HepG2 (cell line): ENCODE data around the gene PDZD2. TPM values are rescaled to one million over a fixed set of nuclear protein-coding genes. Genes with fewer than 3 reads are reported as not detected.

Experiments used
- ATAC-seq: fragments of 200-7000 bp; cut with Tn5 transposase; 3 replicates; pipeline ENCODE4 v1.9.1; 2020; ENCODE audit warnings: mild to moderate bottlenecking, moderate library complexity
- BruUV-seq: library from RNA; stranded (reverse); fragments of 400-500 nt; replicated peaks from 2 replicates; lab custom pipeline; 2021; lab: Mats Ljungman, UMichigan
- CTCF ChIA-PET: fragments of 300-600 bp; formaldehyde crosslinking; extraction: SDS; loops from one replicate; lab custom pipeline; 2021; ENCODE audit warnings: low total read pairs, inconsistent platforms, low intra/inter-chr PET ratio; lab: Yijun Ruan, JAX
- POLR2A ChIA-PET: fragments of 350-600 bp; sonication (Branson Sonifier 250); formaldehyde crosslinking; loops from one replicate; lab custom pipeline; 2020; ENCODE audit warnings: antibody characterized with exemption, inconsistent platforms; lab: Yijun Ruan, JAX
- DNase-seq: peaks from one replicate; pipeline ENCODE4 v3.0.0-alpha.2; 2015; ENCODE audit warnings: low spot score
- FAIRE-seq: peaks from 3 replicates; lab custom pipeline; 2011; peaks lifted over from hg19 to GRCh38; lab: Jason Lieb, UNC
- H2AFZ ChIP-seq: one replicate; pipeline ENCODE4 v1.6.1; 2011; ENCODE audit warnings: low read length, inconsistent platforms
- H3K27ac ChIP-seq: fragments of 300-600 bp; 3 replicates; pipeline ENCODE4 v1.8.0; 2011; ENCODE audit warnings: mixed run types, mild to moderate bottlenecking, mixed read lengths, low read length, inconsistent platforms; ENCODE audit not compliant: insufficient read depth; ENCODE audit errors: extremely low read length
- H3K27me3 ChIP-seq, 2 experiments: fragments of 200-600 bp in 1 of 2; 2 replicates in 1 of 2; 3 replicates in 1 of 2; pipeline versions ENCODE4 v1.6.0 to v1.8.0; 2011; ENCODE audit warnings: low read length in 2 of 2, mild to moderate bottlenecking in 2 of 2, moderate library complexity in 2 of 2, inconsistent platforms in 1 of 2; ENCODE audit not compliant: insufficient read depth in 2 of 2, control insufficient read depth in 1 of 2
- H3K36me3 ChIP-seq, 2 experiments: fragments of 200-600 bp in 1 of 2; replicated peaks in 1 of 2; 2 replicates in 1 of 2; 3 replicates in 1 of 2; pipeline versions ENCODE4 v1.5.1 to v1.8.0; 2011; ENCODE audit warnings: low read length in 2 of 2, inconsistent platforms in 1 of 2; ENCODE audit not compliant: insufficient read depth in 2 of 2, control insufficient read depth in 1 of 2
- H3K4me1 ChIP-seq: 2 replicates; pipeline ENCODE4 v1.5.1; 2012; ENCODE audit warnings: low read length, inconsistent platforms; ENCODE audit not compliant: insufficient read depth
- H3K4me2 ChIP-seq: 2 replicates; pipeline ENCODE4 v1.6.0; 2011; ENCODE audit warnings: low read depth, low read length, inconsistent platforms
- H3K4me3 ChIP-seq, 3 experiments: fragments of 200-600 bp in 1 of 3; sonication (generic), shearing (Covaris generic) in 1 of 3; replicated peaks in 1 of 3; 2 replicates each; pipeline ENCODE4 v1.5.1; 2011 to 2016; ENCODE audit warnings: low read length in 3 of 3, inconsistent platforms in 2 of 3, low read depth in 2 of 3, mild to moderate bottlenecking in 2 of 3, control low read depth in 1 of 3, mixed read lengths in 1 of 3; ENCODE audit not compliant: insufficient read depth in 1 of 3
- H3K79me2 ChIP-seq: one replicate; pipeline ENCODE4 v1.6.1; 2011; ENCODE audit warnings: low read length, inconsistent platforms; ENCODE audit not compliant: insufficient read depth
- H3K9ac ChIP-seq: 2 replicates; pipeline ENCODE4 v1.6.0; 2011; ENCODE audit warnings: mild to moderate bottlenecking, low read depth, low read length, inconsistent platforms; ENCODE audit not compliant: insufficient read depth
- H3K9me3 ChIP-seq: 2 replicates; pipeline ENCODE4 v1.5.1; 2012; ENCODE audit warnings: mild to moderate bottlenecking, low read length
- H4K20me1 ChIP-seq: 2 replicates; pipeline ENCODE4 v1.6.0; 2011; ENCODE audit warnings: inconsistent platforms, mild to moderate bottlenecking, low read length, moderate library complexity; ENCODE audit not compliant: insufficient read depth
- ARID4A ChIP-seq: sonication (generic); formaldehyde crosslinking; IDR thresholded peaks from 2 replicates; pipeline ENCODE4 v1.5.0; 2020; ENCODE audit warnings: mild to moderate bottlenecking, missing genetic modification reagents, borderline replicate concordance
- FUBP1 ChIP-seq: sonication (generic); formaldehyde crosslinking; IDR thresholded peaks from 2 replicates; pipeline ENCODE4 v1.5.1; 2020; ENCODE audit warnings: missing genetic modification reagents, mild to moderate bottlenecking, borderline replicate concordance
- HNF4A ChIP-seq: sonication (generic); formaldehyde crosslinking; IDR thresholded peaks from 2 replicates; pipeline ENCODE4 v1.4.0; 2020; ENCODE audit warnings: missing genetic modification reagents
- MATR3 ChIP-seq: sonication (generic); formaldehyde crosslinking; IDR thresholded peaks from 2 replicates; pipeline ENCODE4 v1.4.0; 2020; ENCODE audit warnings: missing genetic modification reagents
- MED13 ChIP-seq: sonication (generic); formaldehyde crosslinking; IDR thresholded peaks from 2 replicates; pipeline ENCODE4 v1.5.0; 2020; ENCODE audit warnings: missing genetic modification reagents
- NFATC3 ChIP-seq: sonication (generic); formaldehyde crosslinking; IDR thresholded peaks from 2 replicates; pipeline ENCODE4 v1.5.1; 2020; ENCODE audit warnings: mild to moderate bottlenecking, missing genetic modification reagents
- SAFB2 ChIP-seq: sonication (generic); formaldehyde crosslinking; IDR thresholded peaks from 2 replicates; pipeline ENCODE4 v1.5.1; 2020; ENCODE audit warnings: missing genetic modification reagents, low read depth, mild to moderate bottlenecking, borderline replicate concordance
- TMF1 ChIP-seq: sonication (generic); formaldehyde crosslinking; IDR thresholded peaks from 2 replicates; pipeline ENCODE4 v1.8.1; 2022; ENCODE audit warnings: low read depth, missing genetic modification reagents
- ZBTB43 ChIP-seq: sonication (generic); formaldehyde crosslinking; conservative IDR thresholded peaks from 2 replicates; pipeline ENCODE4 v1.4.0; 2020; ENCODE audit warnings: missing genetic modification reagents
- ZNF225 ChIP-seq: sonication (generic); formaldehyde crosslinking; IDR thresholded peaks from 2 replicates; pipeline ENCODE4 v1.4.0; 2020; ENCODE audit warnings: mild to moderate bottlenecking, missing genetic modification reagents
- ZNF431 ChIP-seq: sonication (generic); formaldehyde crosslinking; IDR thresholded peaks from 2 replicates; pipeline ENCODE4 v1.9.0; 2022; ENCODE audit warnings: missing genetic modification reagents, low read depth, mild to moderate bottlenecking, borderline replicate concordance
- ZNF570 ChIP-seq: sonication (generic); formaldehyde crosslinking; IDR thresholded peaks from 2 replicates; pipeline ENCODE4 v1.4.0; 2020; ENCODE audit warnings: mild to moderate bottlenecking, missing genetic modification reagents, borderline replicate concordance
- ZNF770 ChIP-seq: sonication (generic); formaldehyde crosslinking; IDR thresholded peaks from 2 replicates; pipeline ENCODE4 v1.5.0; 2020; ENCODE audit warnings: mild to moderate bottlenecking, missing genetic modification reagents
- WGBS: methylation state at CpG from one replicate; pipeline ENCODE4 v1.1.6; 2017; ENCODE audit warnings: low lambda C conversion rate; 5-methylcytosine and 5-hydroxymethylcytosine counted together
- in situ Hi-C: cut with HindIII; loops from 2 replicates; pipeline ENCODE4 v1.10.0; 2017; ENCODE audit warnings: low pct_unique_long_range_greater_than_20kb; ENCODE audit not compliant: extremely low pct_ligation_motif_present
- intact Hi-C: fragments of 100-400 bp; cut with micrococcal nuclease; formaldehyde crosslinking; loops from one replicate; pipeline ENCODE4 v1.10.0; 2022; ENCODE audit not compliant: unreplicated experiment
- polyA plus RNA-seq, 8 experiments: library from polyadenylated mRNA; depleted of rRNA in 3 of 8; stranded (reverse) in 7 of 8; unstranded in 1 of 8; fragments of >200 nt; fragmentation: Illumina TruSeq in 4 of 8; extraction: Trizol in 4 of 8; gene quantifications; 2 replicates each; pipeline versions ENCODE4 v1.2.1 to v1.2.3, GENCODE V29; 2011 to 2016; ENCODE audit warnings: low read depth in 4 of 8, missing spikeins in 1 of 8, mixed read lengths in 1 of 8; ENCODE audit not compliant: insufficient read depth in 1 of 8
- total RNA-seq, 5 experiments: library from RNA; depleted of rRNA; stranded (reverse); fragments of >200 nt; fragmentation: Illumina TruSeq; extraction: Trizol; gene quantifications; 2 replicates each; pipeline ENCODE4 v1.2.3, GENCODE V29; 2016; ENCODE audit warnings: low read depth in 1 of 5

The PDZD2 gene
- total and polyA plus RNA-seq, 2 of the 13 experiments (the other 11 are each of a cell fraction or from before 2014, with no cell fraction given) = 0.04 TPM; not detected in 1

GRCh38 chr5:31640573-31640972 is 1.6 kb downstream of the PDZD2 start:
- Histone ChIP-seq H3K27ac (no peak overlapping the region), H4K20me1 (no peaks in the 10 kb centered on the region), H2AFZ (no peak overlapping the region), H3K9me3 (no peaks in the 10 kb centered on the region), H3K9ac (no peak overlapping the region), H3K4me2 (no peak overlapping the region), H3K4me1 (no peaks in the 10 kb centered on the region), H3K27me3 (peaks cover 4 to 58% of the 10 kb centered on the region in 2 experiments; a peak in 4 of 5 replicates)
- ChIA-PET POLR2A (no interaction called here), CTCF (no interaction called here)
- intact Hi-C loops = no loop called here
- BruUV-seq = no TSS peak
- no peak for FAIRE-seq
- WGBS = 94% methylated on average over 1 of the region's 1 CpG
- in situ Hi-C loops = no loop called here
- TF ChIP-seq HNF4A = no peak
- TF ChIP-seq ARID4A (CRISPR knock-in tag) = no peak
- TF ChIP-seq ZBTB43 = no peak
- TF ChIP-seq SAFB2 (CRISPR knock-in tag) = no peak
- no peak for TF ChIP-seq MATR3 (CRISPR knock-in tag)
- TF ChIP-seq ZNF431 = no peak
- no peak for TF ChIP-seq FUBP1 (CRISPR knock-in tag)
- no peak for TF ChIP-seq NFATC3 (CRISPR knock-in tag)
- no peak for TF ChIP-seq MED13 (CRISPR knock-in tag)
- TF ChIP-seq TMF1 (CRISPR knock-in tag) = no peak
- no peak for TF ChIP-seq ZNF225 (CRISPR knock-in tag)
- TF ChIP-seq ZNF770 (CRISPR knock-in tag) = no peak
- no peak for TF ChIP-seq ZNF570 (CRISPR knock-in tag)
- TF ChIP-seq, all 625 proteins: peak for 0
- H3K4me3 ChIP-seq = no peak overlapping the region
- H3K36me3 ChIP-seq = no peaks in the 10 kb centered on the region
- DNase-seq (no peak), ATAC-seq (no peak)
- H3K79me2 ChIP-seq = no peaks in the 10 kb centered on the region
